ENCODE measurements around the gene TFDP2. TPM values are rescaled to one million over a fixed set of nuclear protein-coding genes. Genes with fewer than 3 reads are reported as not detected.

Gene TFDP2
- total and polyA plus RNA-seq, 2 donors: 19.1 to 76.6 TPM

DNA sequence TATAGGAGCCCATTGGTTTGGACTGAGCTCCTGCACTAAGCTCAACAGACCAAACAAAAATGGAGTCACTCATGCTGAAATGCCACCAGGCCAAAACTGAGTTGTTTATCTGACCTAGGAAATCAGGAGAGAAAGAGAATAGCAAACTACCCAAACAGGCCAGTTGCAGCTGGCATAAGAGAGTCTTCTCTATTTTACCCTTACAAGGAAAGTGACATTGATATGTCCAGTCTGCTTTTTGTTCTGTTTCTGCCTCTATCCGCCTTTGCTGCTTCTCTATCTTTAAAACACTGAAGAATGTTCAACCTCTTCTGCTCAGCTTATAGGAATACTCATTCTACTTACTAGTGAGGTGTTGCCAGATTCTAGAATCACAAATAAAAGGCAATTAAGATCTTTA is 177.8 kb downstream of the TFDP2 start:
- H3K27ac ChIP-seq (ENCODE audit: low read depth): no peak overlapping the region
- H3K36me3 ChIP-seq (ENCODE audit: insufficient read depth): no peaks in the 10 kb centered on the region
- 88% methylated on average over 1 of the region's 1 CpG for WGBS
- DNase-seq (ENCODE audit: extremely low spot score): no peak
- no peak overlapping the region for H3K4me3 ChIP-seq (ENCODE audit: low read depth, low read length)
- no peaks in the 10 kb centered on the region for H3K4me1 ChIP-seq (ENCODE audit: insufficient read depth)

DNA sequence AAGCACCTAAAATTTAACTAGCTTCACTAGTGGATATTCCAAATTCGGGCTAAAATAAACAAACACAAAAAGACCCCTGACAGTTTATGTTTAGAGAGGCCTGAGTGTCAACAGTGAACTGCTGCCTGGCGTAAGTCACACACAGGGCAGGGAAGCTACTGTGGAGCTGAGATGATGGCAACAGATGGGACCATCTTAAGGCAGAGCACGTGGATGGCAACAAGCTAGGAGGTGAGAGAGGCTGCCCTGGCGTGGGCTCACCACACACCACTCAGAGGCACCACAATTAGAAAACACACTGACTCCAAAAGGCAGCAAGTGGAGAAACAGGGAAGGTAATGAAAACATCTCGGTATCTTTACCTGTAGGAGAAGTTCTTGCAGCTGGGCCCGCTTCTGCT is 179.6 kb downstream of the TFDP2 start:
- WGBS: 85% methylated on average over 6 of the region's 6 CpGs
- no peak overlapping the region for H3K27ac ChIP-seq (ENCODE audit: low read depth)

DNA sequence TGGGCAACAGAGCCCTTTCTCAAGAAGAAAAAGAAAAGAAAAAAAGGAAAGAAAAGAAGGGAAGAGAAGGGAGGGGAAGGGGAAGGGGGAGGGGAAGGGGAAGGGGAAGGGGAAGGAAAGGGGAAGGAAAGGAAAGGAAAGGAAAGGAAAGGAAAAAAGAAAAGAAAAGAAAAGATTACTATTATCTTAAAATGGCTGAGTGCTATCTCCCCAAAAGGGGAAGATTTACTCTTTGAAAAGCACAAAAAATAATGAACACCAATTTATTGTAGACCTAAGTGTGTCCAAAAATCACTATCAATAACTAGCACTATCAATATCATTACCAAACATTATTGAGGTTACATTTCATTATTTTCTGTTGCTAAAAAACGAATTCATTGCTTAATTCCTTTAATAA is 183.9 kb downstream of the TFDP2 start:
- 89% methylated on average over 1 of the region's 1 CpG for WGBS
- Histone ChIP-seq H3K27ac (ENCODE audit: low read depth) (no peak overlapping the region), H3K36me3 (ENCODE audit: insufficient read depth) (no peaks in the 10 kb centered on the region), H3K4me1 (ENCODE audit: insufficient read depth) (no peaks in the 10 kb centered on the region), H3K4me3 (ENCODE audit: low read depth, low read length) (no peak overlapping the region)
- no peak for DNase-seq (ENCODE audit: extremely low spot score)

More for the DNA sequence above, 179.6 kb downstream of the TFDP2 start:
- DNase-seq (ENCODE audit: extremely low spot score): no peak
- Histone ChIP-seq H3K4me3 (ENCODE audit: low read depth, low read length) (no peak overlapping the region), H3K36me3 (ENCODE audit: insufficient read depth) (no peaks in the 10 kb centered on the region), H3K4me1 (ENCODE audit: insufficient read depth) (no peaks in the 10 kb centered on the region)

DNA sequence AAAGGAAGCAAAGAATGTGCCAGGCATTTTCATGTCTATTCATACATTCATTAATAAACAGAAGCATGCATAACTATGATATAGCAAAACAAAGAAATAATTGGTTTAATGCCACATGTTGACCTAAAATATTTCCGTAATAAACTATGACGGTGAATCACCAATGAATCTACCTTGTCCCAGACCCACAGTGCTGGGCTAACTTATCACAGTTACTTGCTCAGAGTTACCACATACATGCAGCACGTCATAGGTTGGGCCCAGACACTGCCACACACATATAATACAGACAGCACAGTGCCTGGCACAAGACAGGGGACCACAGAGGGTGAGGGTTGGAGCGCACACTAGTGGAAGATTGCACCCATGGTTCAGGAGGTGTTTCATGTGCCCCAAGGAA is 186.0 kb downstream of the TFDP2 start:
- Histone ChIP-seq H3K36me3 (ENCODE audit: insufficient read depth) (no peaks in the 10 kb centered on the region), H3K4me1 (ENCODE audit: insufficient read depth) (no peaks in the 10 kb centered on the region), H3K4me3 (ENCODE audit: low read depth, low read length) (no peak overlapping the region), H3K27ac (ENCODE audit: low read depth) (no peak overlapping the region)
- WGBS: 94% methylated on average over 4 of the region's 4 CpGs
- DNase-seq (ENCODE audit: extremely low spot score): no peak

DNA sequence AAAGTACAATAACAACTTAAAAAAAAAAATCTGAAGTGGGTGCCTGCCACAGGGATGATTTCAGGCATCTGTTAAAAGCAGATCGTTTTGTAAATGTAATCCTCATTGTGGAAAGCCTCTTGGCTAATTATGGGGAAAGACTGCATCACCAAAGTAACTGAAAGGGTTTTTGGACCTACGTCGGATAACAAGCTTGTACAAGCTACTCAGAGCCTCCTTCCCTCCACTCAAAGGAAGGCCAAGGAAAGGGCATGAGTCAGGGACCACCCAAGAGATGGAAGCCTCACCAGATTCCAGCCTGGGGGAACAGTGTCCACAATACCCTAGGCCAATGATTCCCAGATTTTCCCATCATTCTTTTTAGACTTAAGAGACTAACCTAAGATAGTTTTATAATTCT is 188.6 kb downstream of the TFDP2 start:
- H3K27ac ChIP-seq (ENCODE audit: low read depth): peak overlapping the region; percentile 57
- WGBS: 56% methylated on average over 3 of the region's 3 CpGs
- H3K4me1 ChIP-seq (ENCODE audit: insufficient read depth): no peaks in the 10 kb centered on the region
- peaks cover 2% of the 10 kb centered on the region for H3K36me3 ChIP-seq (ENCODE audit: insufficient read depth)
- no peak for DNase-seq (ENCODE audit: extremely low spot score)
- H3K4me3 ChIP-seq (ENCODE audit: low read depth, low read length): no peak overlapping the region

DNA sequence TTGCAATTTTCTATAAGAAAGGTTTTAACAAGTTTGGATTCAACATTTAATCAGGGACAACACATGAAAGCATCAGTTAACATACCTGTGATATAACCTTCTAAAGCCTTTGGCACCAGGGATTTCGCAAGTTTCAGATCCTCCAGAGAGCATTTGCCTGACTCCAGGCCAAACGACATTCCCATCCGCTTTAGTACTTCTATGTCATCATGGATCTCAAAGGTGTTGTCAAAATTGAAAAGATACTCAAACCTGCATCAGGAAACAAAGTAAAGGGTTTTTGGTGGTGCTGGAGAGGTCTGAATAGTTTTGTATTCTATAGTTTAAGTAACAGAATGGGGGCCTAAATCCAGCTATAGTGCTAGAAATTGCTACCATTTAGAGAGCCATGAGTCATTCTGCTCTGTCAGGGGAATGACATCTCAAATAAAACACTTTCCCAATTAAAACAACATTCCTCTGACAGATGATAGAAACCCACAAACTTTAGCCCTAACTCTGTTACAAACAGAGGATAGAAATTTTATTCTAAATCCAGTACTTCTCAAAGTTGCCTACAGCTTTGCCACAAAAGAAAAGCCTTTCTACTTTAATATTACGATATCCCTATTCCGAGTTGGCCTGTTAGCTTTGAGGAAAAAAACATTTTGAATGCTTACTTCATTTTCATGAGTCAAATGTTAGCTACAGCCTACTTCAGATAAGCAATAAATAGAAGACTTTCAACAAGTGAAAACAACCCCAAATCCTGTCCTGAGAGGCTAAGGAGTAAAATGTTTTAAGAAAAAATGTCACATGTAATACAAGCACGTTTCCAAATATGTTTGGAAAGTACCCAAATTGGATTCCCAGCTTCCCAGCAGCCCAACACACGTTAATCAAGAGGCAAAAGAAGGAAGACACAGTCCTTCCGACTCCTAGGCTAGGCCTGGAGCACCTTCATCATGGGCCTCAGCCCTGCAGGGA is 189.5 kb downstream of the TFDP2 start:
- WGBS: 55% methylated on average over 8 of the region's 8 CpGs
- Histone ChIP-seq H3K36me3 (ENCODE audit: insufficient read depth) (peaks cover 2% of the 10 kb centered on the region), H3K4me1 (ENCODE audit: insufficient read depth) (peaks cover 2% of the 10 kb centered on the region), H3K27ac (ENCODE audit: low read depth) (no peak overlapping the region), H3K4me3 (ENCODE audit: low read depth, low read length) (no peak overlapping the region)
- no peak for DNase-seq (ENCODE audit: extremely low spot score)

DNA sequence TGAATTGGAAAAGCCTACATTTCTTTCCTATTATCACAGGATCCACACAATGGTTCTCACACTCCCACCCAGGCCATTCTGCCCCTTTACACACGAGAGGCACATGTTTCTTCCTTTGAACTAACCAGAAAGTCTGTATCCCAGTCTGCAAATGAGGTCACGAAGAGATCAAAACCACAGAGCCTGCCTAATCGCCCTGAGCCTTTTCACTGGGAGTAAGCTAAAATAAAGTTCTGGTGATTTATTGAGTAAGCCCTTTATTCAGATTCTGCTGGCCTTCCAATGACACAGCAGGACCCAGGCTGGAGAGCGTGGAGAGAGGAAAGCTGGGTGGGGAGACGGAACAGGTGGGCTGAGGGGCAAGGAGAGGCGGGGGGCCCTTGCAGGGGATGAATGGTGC is 194.2 kb downstream of the TFDP2 start:
- peaks cover 2% of the 10 kb centered on the region for H3K36me3 ChIP-seq (ENCODE audit: insufficient read depth)
- peaks cover 2% of the 10 kb centered on the region for H3K4me1 ChIP-seq (ENCODE audit: insufficient read depth)
- H3K4me3 ChIP-seq (ENCODE audit: low read depth, low read length): no peak overlapping the region
- no peak for DNase-seq (ENCODE audit: extremely low spot score)
- 57% methylated on average over 6 of the region's 6 CpGs for WGBS
- H3K27ac ChIP-seq (ENCODE audit: low read depth): no peak overlapping the region

DNA sequence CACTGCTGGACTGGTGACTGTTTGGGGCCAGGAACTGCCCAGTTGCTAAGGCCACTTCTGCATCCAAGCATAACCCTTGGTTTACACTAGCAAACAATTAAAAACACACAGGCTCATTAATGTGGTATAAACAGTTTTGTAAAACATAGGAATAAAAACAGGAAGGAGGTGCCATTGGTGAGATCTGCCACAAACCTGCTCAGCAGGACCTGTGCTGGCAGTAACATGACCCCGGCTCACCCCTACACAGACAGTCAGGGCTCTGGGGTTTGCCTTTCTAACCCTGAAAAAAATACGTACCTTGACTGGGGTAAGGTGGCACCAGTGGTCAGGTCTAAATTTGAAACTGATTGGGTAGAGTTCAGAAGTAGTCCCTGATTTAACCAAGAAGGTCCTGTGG is 196.7 kb downstream of the TFDP2 start:
- 84% methylated on average over 2 of the region's 2 CpGs for WGBS
- Histone ChIP-seq H3K36me3 (ENCODE audit: insufficient read depth) (peaks cover 2% of the 10 kb centered on the region), H3K4me3 (ENCODE audit: low read depth, low read length) (no peak overlapping the region), H3K27ac (ENCODE audit: low read depth) (no peak overlapping the region), H3K4me1 (ENCODE audit: insufficient read depth) (peaks cover 2% of the 10 kb centered on the region)
- no peak for DNase-seq (ENCODE audit: extremely low spot score)

DNA sequence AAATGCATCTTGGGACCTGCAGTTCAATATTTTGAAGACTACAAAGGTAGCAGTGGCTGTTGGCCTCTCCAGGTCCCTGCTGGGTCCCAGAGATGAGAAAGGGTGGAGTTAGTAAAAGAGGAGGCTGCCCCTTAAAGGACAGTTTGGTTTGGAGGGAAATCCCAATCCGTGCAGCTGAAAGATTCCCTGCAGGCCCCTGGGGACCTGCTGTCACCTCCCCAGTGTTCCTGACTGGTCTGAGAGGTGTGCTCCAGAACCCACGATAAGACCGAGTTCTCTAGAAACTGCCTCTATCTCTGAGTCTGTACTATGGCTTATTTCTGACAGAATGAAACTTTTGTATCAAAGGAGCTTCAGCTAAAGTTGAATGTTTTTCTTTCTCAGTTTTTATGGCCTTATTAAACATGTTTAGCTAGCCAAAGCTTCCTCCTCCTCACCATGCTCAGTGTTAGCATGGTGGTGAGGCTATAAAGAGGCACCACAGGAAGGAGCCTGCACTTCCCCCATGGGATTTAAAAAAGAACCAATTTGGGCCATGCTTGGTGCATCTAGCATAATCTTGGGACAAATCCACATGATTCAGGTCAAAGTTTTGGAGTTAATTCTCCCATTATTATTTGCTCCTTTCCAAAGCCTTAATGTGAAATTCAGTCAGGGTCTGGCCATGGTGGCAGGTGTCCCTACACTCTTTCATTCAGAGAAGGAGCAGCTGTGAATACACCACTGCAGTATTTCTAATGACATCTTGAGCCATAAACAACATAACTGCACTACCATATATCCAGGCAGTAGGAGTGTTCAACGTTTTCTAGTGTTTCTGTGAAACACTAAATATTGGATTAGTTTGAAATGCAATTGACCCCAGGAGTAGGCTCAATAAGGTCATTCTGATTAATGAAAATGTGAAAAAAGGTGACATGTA is 198.5 kb downstream of the TFDP2 start:
- Histone ChIP-seq H3K27ac (ENCODE audit: low read depth) (no peak overlapping the region), H3K4me3 (ENCODE audit: low read depth, low read length) (no peak overlapping the region), H3K36me3 (ENCODE audit: insufficient read depth) (no peaks in the 10 kb centered on the region), H3K4me1 (ENCODE audit: insufficient read depth) (peaks cover 2% of the 10 kb centered on the region)
- whole genome bisulfite sequencing: 75% methylated on average over 4 of the region's 4 CpGs
- DNase-seq (ENCODE audit: extremely low spot score): no peak

DNA sequence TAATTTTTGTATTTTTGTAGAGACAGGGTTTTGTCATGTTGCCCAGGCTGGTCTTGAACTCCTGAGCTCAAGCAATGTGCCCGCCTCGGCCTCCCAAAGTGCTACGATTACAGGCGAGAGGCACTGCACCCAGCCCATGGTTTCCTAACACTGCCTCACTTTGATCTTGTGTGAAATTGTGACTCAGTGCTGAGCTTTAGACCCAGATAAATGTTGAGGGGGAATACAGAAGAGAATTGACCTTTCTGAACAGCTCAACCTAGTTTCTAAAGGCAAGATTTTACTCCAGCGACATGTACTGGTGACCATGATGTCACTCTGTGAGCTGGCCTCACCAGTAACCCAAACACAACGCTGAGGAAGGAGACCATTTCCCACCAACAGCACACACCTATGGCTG is 199.4 kb downstream of the TFDP2 start:
- Histone ChIP-seq H3K27ac (ENCODE audit: low read depth) (no peak overlapping the region), H3K4me1 (ENCODE audit: insufficient read depth) (no peaks in the 10 kb centered on the region), H3K4me3 (ENCODE audit: low read depth, low read length) (no peak overlapping the region), H3K36me3 (ENCODE audit: insufficient read depth) (no peaks in the 10 kb centered on the region)
- WGBS: 87% methylated on average over 6 of the region's 6 CpGs
- no peak for DNase-seq (ENCODE audit: extremely low spot score)

GRCh38 chr3:141949399-141949798 is 199.9 kb downstream of the TFDP2 start:
- WGBS: 91% methylated on average over 10 of the region's 10 CpGs
- H3K4me1 ChIP-seq (ENCODE audit: insufficient read depth): no peaks in the 10 kb centered on the region
- H3K36me3 ChIP-seq (ENCODE audit: insufficient read depth): no peaks in the 10 kb centered on the region
- no peak overlapping the region for H3K4me3 ChIP-seq (ENCODE audit: low read depth, low read length)
- no peak overlapping the region for H3K27ac ChIP-seq (ENCODE audit: low read depth)
- DNase-seq (ENCODE audit: extremely low spot score): no peak

- WGBS: 89% methylated on average over 16 of the region's 16 CpGs
- no peak overlapping the region for H3K27ac ChIP-seq (ENCODE audit: low read depth)
- H3K4me3 ChIP-seq (ENCODE audit: low read depth, low read length): no peak overlapping the region
- DNase-seq (ENCODE audit: extremely low spot score): no peak
- no peaks in the 10 kb centered on the region for H3K4me1 ChIP-seq (ENCODE audit: insufficient read depth)
- H3K36me3 ChIP-seq (ENCODE audit: insufficient read depth): no peaks in the 10 kb centered on the region
These were observed 203.4 kb downstream of the TFDP2 start for GRCh38 chr3:141945726-141946485.

- no peaks in the 10 kb centered on the region for H3K4me1 ChIP-seq (ENCODE audit: insufficient read depth)
- H3K36me3 ChIP-seq (ENCODE audit: insufficient read depth): no peaks in the 10 kb centered on the region
- no peak overlapping the region for H3K27ac ChIP-seq (ENCODE audit: low read depth)
- H3K4me3 ChIP-seq (ENCODE audit: low read depth, low read length): no peak overlapping the region
- 92% methylated on average over 8 of the region's 8 CpGs for WGBS
- no peak for DNase-seq (ENCODE audit: extremely low spot score)
These were observed 207.3 kb downstream of the TFDP2 start for GRCh38 chr3:141942006-141942405.

All from urinary bladder (tissue), 4 donors.